ENCODE measurements around the gene OR2AG2. TPM values are rescaled to one million over a fixed set of nuclear protein-coding genes. Genes with fewer than 3 reads are reported as not detected.
A peak's percentile ranks its signal among the peaks of the same experiment; 100 is the strongest.

Gene OR2AG2
- total RNA-seq, 1 donor = 0.09 TPM

- no peak for DNase-seq (ENCODE audit: low read depth)
- TF ChIP-seq, protein P1, sequence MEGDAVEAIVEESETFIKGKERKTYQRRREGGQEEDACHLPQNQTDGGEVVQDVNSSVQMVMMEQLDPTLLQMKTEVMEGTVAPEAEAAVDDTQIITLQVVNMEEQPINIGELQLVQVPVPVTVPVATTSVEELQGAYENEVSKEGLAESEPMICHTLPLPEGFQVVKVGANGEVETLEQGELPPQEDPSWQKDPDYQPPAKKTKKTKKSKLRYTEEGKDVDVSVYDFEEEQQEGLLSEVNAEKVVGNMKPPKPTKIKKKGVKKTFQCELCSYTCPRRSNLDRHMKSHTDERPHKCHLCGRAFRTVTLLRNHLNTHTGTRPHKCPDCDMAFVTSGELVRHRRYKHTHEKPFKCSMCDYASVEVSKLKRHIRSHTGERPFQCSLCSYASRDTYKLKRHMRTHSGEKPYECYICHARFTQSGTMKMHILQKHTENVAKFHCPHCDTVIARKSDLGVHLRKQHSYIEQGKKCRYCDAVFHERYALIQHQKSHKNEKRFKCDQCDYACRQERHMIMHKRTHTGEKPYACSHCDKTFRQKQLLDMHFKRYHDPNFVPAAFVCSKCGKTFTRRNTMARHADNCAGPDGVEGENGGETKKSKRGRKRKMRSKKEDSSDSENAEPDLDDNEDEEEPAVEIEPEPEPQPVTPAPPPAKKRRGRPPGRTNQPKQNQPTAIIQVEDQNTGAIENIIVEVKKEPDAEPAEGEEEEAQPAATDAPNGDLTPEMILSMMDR (IDR thresholded peaks at IDR 0.05; ENCODE audit: insufficient read depth, low read length) = no peak
- H3K4me3 ChIP-seq (ENCODE audit: low read depth, low read length) = no peak overlapping the region
Observed at GRCh38 chr11:6794639-6795038, 22.9 kb upstream of the OR2AG2 start.

DNA sequence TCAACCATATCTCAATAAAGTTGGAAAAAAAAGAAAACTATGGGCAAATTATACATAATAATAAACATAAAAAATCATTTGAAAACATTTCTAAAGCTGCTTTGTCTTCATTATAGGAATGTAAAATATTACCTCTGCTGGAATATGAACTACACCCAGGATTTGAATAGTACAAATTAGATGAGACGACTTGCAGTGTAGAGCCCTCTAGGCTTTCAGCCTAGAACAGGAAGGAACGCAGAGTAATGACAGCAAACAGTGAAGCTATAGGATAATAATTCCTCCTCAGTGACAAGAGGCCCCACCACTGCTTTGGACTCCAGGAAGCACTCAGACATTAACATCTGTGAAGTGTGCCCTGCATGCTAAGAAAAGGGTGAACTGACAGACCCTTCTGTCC lies 18.8 kb upstream of the OR2AG2 start:
- H3K4me3 ChIP-seq (ENCODE audit: low read depth, low read length) = no peak overlapping the region
- DNase-seq (ENCODE audit: low read depth) = no peak
- TF ChIP-seq, protein P1 (IDR thresholded peaks at IDR 0.05; ENCODE audit: insufficient read depth, low read length) = no peak

DNA sequence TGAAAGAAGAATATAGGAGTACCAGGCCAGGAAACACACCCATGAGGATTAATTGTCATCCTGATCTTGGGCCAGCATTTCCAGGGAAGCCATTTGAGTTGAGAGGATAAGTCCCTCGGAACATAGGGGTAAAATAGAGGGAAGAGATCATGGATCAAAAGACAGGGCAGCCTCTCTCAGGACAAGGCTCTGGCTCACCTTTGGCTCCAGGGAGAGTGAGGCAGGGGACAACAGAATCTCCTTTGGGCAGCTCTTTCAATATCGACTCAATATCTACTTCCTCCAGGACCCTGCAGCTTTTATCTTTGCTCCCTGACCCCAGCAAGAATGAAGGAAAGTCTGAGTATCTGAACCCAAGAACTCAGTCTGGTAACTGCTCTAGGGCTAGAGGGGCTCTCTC lies 10.9 kb upstream of the OR2AG2 start, which contains the start of gene OR2AG1:
Gene OR2AG1, plus strand, starts transcription at position 301 of the 400 bp plus-strand sequence. CDS start 2,018 bp downstream, outside the sequence.
- TF ChIP-seq, protein P1 (IDR thresholded peaks at IDR 0.05; ENCODE audit: insufficient read depth, low read length) = no peak
- no peak for DNase-seq (ENCODE audit: low read depth)
- no peak within 1 kb of the TSS for H3K4me3 ChIP-seq (ENCODE audit: low read depth, low read length)

- TF ChIP-seq, protein P1 (IDR thresholded peaks at IDR 0.05; ENCODE audit: insufficient read depth, low read length) = no peak
- no peak overlapping the region for H3K4me3 ChIP-seq (ENCODE audit: low read depth, low read length)
- no peak for DNase-seq (ENCODE audit: low read depth)
Observed at GRCh38 chr11:6780829-6781228, 9.1 kb upstream of the OR2AG2 start.

DNA sequence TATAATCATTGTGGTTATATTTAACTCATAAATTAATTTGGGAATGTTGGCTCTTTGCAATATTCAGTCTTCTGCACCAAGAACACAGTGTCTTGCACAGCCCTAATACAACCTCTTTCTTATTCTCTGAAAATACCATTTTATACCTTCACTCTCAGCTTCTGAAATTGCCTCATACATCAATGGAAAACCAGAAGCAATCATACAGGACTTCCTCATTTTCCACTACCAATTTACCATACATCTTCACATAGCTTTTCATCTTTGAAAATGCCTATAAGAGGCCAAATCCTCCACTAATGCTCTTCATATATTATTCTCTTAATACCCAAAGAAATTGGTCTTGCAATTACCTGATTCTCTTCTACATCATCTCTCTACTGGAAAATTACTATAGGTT lies 6.7 kb upstream of the OR2AG2 start:
- TF ChIP-seq, protein P1 (IDR thresholded peaks at IDR 0.05; ENCODE audit: insufficient read depth, low read length) = no peak
- no peak overlapping the region for H3K4me3 ChIP-seq (ENCODE audit: low read depth, low read length)
- DNase-seq (ENCODE audit: low read depth) = no peak

DNA sequence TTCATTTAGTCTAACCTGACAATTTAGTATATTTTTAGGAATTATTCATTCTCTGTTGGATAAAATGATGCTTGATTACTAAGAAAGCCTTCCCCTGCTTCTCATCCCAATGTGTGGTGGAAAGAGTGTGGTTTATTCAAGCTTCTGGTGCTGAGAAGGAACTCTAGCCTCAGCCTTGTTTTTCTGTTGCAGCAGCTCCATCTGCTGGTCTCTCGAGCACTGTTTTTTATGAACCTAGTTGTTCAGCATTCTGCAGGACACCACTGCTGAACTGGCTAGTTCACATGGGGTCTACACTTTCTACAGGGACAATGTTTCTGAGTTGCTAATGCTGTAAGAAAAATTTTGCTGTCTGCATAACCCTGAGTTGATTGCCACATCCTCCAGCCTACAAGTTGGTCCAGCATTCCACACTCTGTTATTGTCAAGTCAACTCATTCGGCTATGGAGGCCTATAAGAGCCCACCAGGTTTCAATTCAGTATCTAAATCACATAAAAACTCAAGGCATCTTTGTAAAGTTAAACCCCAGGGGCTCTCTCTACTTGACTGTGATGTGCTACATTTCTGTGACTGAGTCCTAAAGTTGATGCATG lies 14.3 kb downstream of the OR2AG2 start:
- DNase-seq (ENCODE audit: low read depth) = peak; percentile 74
- TF ChIP-seq, protein P1 (IDR thresholded peaks at IDR 0.05; ENCODE audit: insufficient read depth, low read length) = peak; percentile 66
- H3K4me3 ChIP-seq (ENCODE audit: low read depth, low read length) = no peak overlapping the region

DNA sequence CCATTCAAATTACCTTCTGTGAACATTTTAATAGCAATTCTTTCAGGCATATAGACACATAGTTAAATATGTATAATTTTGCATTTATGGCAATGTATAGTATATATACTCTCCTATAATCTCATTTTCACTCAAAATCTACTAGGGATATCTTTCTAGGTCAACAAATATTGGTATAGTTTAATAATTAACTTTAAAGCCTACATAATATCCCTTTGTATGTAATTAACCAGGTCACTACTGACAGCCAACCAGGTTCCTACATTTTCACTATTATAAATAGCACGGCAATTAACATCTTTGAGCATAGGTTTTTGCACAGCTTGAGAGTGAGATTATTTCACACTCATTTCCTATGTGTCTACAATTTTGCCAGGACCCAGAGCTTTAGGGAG lies 15.8 kb downstream of the OR2AG2 start:
- DNase-seq (ENCODE audit: low read depth) = no peak
- H3K4me3 ChIP-seq (ENCODE audit: low read depth, low read length) = no peak overlapping the region
- TF ChIP-seq, protein P1 (IDR thresholded peaks at IDR 0.05; ENCODE audit: insufficient read depth, low read length) = no peak

Data from fibroblast of the aortic adventitia (primary cell).